CD8-positive, alpha-beta memory T cell (primary cell): ENCODE results near the gene ERRFI1. TPM values are rescaled to one million over a fixed set of nuclear protein-coding genes. Genes with fewer than 3 reads are reported as not detected.
"Not testable (repeated sequence)": the region's sequence is repeated elsewhere in the genome, so short reads cannot be mapped to it uniquely, and the experiment has no call there.

Source experiments
- CTCF ChIA-PET: fragments of 350-600 bp; sonication (Branson Sonifier 250); formaldehyde crosslinking; loops from one replicate; lab custom pipeline; 2021; ENCODE audit warnings: antibody characterized with exemption; lab: Charles Lee
- POLR2A ChIA-PET: fragments of 350-600 bp; sonication (Branson Sonifier 250); formaldehyde crosslinking; loops from one replicate; lab custom pipeline; 2021; ENCODE audit warnings: antibody characterized with exemption; lab: Charles Lee
- DNase-seq, 5 donors: peaks; one replicate each; pipeline versions ENCODE4 v3.0.0 to v3.0.0-alpha.2; 2020 to 2022; ENCODE audit warnings: mixed read lengths in 1 of 5
- H3K27ac ChIP-seq: one replicate; pipeline ENCODE4 v1.7.0; 2013; ENCODE audit warnings: low read depth, mild to moderate bottlenecking, low read length, moderate library complexity
- H3K27me3 ChIP-seq: 2 replicates; pipeline ENCODE4 v1.7.0; 2013; ENCODE audit warnings: low read length, mild to moderate bottlenecking; ENCODE audit not compliant: insufficient read depth, poor library complexity, severe bottlenecking
- H3K36me3 ChIP-seq: 2 replicates; pipeline ENCODE4 v1.7.0; 2013; ENCODE audit warnings: mild to moderate bottlenecking, low read length, moderate library complexity; ENCODE audit not compliant: insufficient read depth
- H3K4me1 ChIP-seq: 2 replicates; pipeline ENCODE4 v1.7.0; 2013; ENCODE audit warnings: mild to moderate bottlenecking, low read length, moderate library complexity; ENCODE audit not compliant: insufficient read depth
- H3K4me3 ChIP-seq: 2 replicates; pipeline ENCODE4 v1.7.0; 2013; ENCODE audit warnings: mild to moderate bottlenecking, low read length
- H3K9me3 ChIP-seq: 2 replicates; pipeline ENCODE4 v1.7.0; 2013; ENCODE audit warnings: mild to moderate bottlenecking, low read length
- H3K27ac Mint-ChIP-seq, 8 donors: one replicate each; pipeline ENCODE4 v1.8.0; 2020 to 2021; ENCODE audit warnings: mixed read lengths in 8 of 8, mild to moderate bottlenecking in 6 of 8, inconsistent platforms in 3 of 8, moderate library complexity in 3 of 8
- H3K27me3 Mint-ChIP-seq, 2 donors: one replicate each; pipeline ENCODE4 v1.8.0; 2020 to 2021; ENCODE audit warnings: mixed read lengths in 2 of 2, mild to moderate bottlenecking in 1 of 2, moderate library complexity in 1 of 2
- H3K36me3 Mint-ChIP-seq, 3 donors: one replicate each; pipeline ENCODE4 v1.8.0; 2020 to 2021; ENCODE audit warnings: mixed read lengths in 3 of 3, inconsistent platforms in 1 of 3, mild to moderate bottlenecking in 1 of 3
- H3K4me1 Mint-ChIP-seq, 3 donors: one replicate each; pipeline ENCODE4 v1.8.0; 2020 to 2021; ENCODE audit warnings: mixed read lengths in 3 of 3, inconsistent platforms in 1 of 3, mild to moderate bottlenecking in 1 of 3
- H3K4me3 Mint-ChIP-seq, 7 donors: one replicate each; pipeline ENCODE4 v1.8.0; 2020 to 2021; ENCODE audit warnings: mixed read lengths in 7 of 7, mild to moderate bottlenecking in 6 of 7, moderate library complexity in 4 of 7, inconsistent platforms in 2 of 7
- H3K9me3 Mint-ChIP-seq, 5 donors: one replicate each; pipeline ENCODE4 v1.8.0; 2020 to 2022; ENCODE audit warnings: mixed read lengths in 5 of 5, mild to moderate bottlenecking in 3 of 5, moderate library complexity in 2 of 5, inconsistent platforms in 1 of 5
- polyA plus RNA-seq: library from polyadenylated mRNA; unstranded; fragments of 300-500 nt; fragmentation: Illumina TruSeq; gene quantifications from one replicate; pipeline ENCODE4 v1.2.3, GENCODE V29; 2021
- total RNA-seq, 2 experiments: library from RNA; stranded (reverse); gene quantifications; one replicate each; pipeline ENCODE4 v1.2.3, GENCODE V29; 2021

ERRFI1 gene
- total RNA-seq, result 1 to 10 TPM; 3.5 to 3.8 TPM
- polyA plus RNA-seq, result 1.1 TPM

GRCh38 chr1:8026153-8026975 is at the start of gene ERRFI1:
ERRFI1 (minus strand) TSS chr1:8026309; CDS start chr1:8015619, 10,690 bp downstream.
- peak within 1 kb of the TSS; percentile 80 to 96 (median 87) for H3K4me3 Mint-ChIP-seq
- peak within 1 kb of the TSS; percentile 34 for H3K4me3 ChIP-seq
- no peaks in the 10 kb centered on the region for H3K36me3 Mint-ChIP-seq
- no peak within 1 kb of the TSS for H3K27ac ChIP-seq
- H3K4me1 Mint-ChIP-seq, result peaks cover 12 to 14% (median 13%) of the 10 kb centered on the region in 3 donors
- H3K27me3 ChIP-seq, result peaks cover 6% of the 10 kb centered on the region
- H3K9me3 ChIP-seq, result no peaks in the 10 kb centered on the region
- H3K27me3 Mint-ChIP-seq, result peaks cover 7 to 12% of the 10 kb centered on the region in 2 donors
- peak; percentile 77 to 89 (median 84) for DNase-seq
- no peaks in the 10 kb centered on the region for H3K36me3 ChIP-seq
- no peaks in the 10 kb centered on the region for H3K9me3 Mint-ChIP-seq
- H3K4me1 ChIP-seq, result peaks cover 12% of the 10 kb centered on the region
- peak within 1 kb of the TSS; percentile 41 to 94 (median 82) for H3K27ac Mint-ChIP-seq
- ChIA-PET CTCF (interaction anchor here (1.5 kb wide), 1 partner anchor 288 kb away, joined by 4 read pairs; no protein-coding TSS in a partner anchor), POLR2A (no interaction called here)

GRCh38 chr1:8075511-8076051 is 49.5 kb upstream of the ERRFI1 start:
- DNase-seq, result no peak
- Mint-ChIP-seq H3K27ac (no peak overlapping the region), H3K27me3 (peaks cover 8 to 29% of the 10 kb centered on the region in 2 donors), H3K4me3 (no peak overlapping the region), H3K4me1 (no peaks in the 10 kb centered on the region), H3K9me3 (no peaks in the 10 kb centered on the region), H3K36me3 (no peaks in the 10 kb centered on the region)
- Histone ChIP-seq H3K27me3 (no peaks in the 10 kb centered on the region), H3K4me3 (no peak overlapping the region), H3K36me3 (no peaks in the 10 kb centered on the region), H3K27ac (no peak overlapping the region), H3K4me1 (no peaks in the 10 kb centered on the region), H3K9me3 (no peaks in the 10 kb centered on the region)
- CTCF ChIA-PET, result interaction anchor here (1.0 kb wide), 1 partner anchor 60 kb away, joined by 3 read pairs; no protein-coding TSS in a partner anchor
- POLR2A ChIA-PET, result no interaction called here

- H3K9me3 Mint-ChIP-seq, result no peaks in the 10 kb centered on the region
- Histone ChIP-seq H3K4me3 (no peak overlapping the region), H3K27ac (no peak overlapping the region), H3K27me3 (no peaks in the 10 kb centered on the region), H3K9me3 (no peaks in the 10 kb centered on the region), H3K36me3 (no peaks in the 10 kb centered on the region), H3K4me1 (no peaks in the 10 kb centered on the region)
- H3K27me3 Mint-ChIP-seq, result peaks cover 4 to 26% of the 10 kb centered on the region in 2 donors
- CTCF ChIA-PET, result no interaction called here
- H3K4me3 Mint-ChIP-seq, result no peak overlapping the region
- H3K27ac Mint-ChIP-seq, result no peak overlapping the region
- H3K36me3 Mint-ChIP-seq, result peaks cover 0 to 1% (median 0%) of the 10 kb centered on the region in 3 donors
- DNase-seq, result no peak
- no peaks in the 10 kb centered on the region for H3K4me1 Mint-ChIP-seq
- POLR2A ChIA-PET, result no interaction called here
These were observed 47.2 kb upstream of the ERRFI1 start for GRCh38 chr1:8073112-8073855.

- no peaks in the 10 kb centered on the region for H3K36me3 ChIP-seq
- H3K4me3 Mint-ChIP-seq, result no peak overlapping the region
These were observed 44.3 kb upstream of the ERRFI1 start for GRCh38 chr1:8070381-8070811.

GRCh38 chr1:8069614-8070320 is 43.7 kb upstream of the ERRFI1 start:
- H3K27ac Mint-ChIP-seq, H3K36me3 Mint-ChIP-seq, H3K4me3 ChIP-seq, CTCF ChIA-PET, H3K27me3 ChIP-seq, H3K4me1 Mint-ChIP-seq, POLR2A ChIA-PET, H3K36me3 ChIP-seq, DNase-seq, H3K4me3 Mint-ChIP-seq, H3K9me3 Mint-ChIP-seq, H3K4me1 ChIP-seq, H3K27ac ChIP-seq, H3K9me3 ChIP-seq: not testable (repeated sequence)
- H3K27me3 Mint-ChIP-seq, result peaks cover 2 to 33% of the 10 kb centered on the region in 2 donors

More at GRCh38 chr1:8070381-8070811, 44.3 kb upstream of the ERRFI1 start:
- ChIA-PET CTCF (no interaction called here), POLR2A (no interaction called here)
- no peaks in the 10 kb centered on the region for H3K27me3 ChIP-seq
- no peak overlapping the region for H3K4me3 ChIP-seq
- peaks cover 0 to 1% (median 0%) of the 10 kb centered on the region in 3 donors for H3K36me3 Mint-ChIP-seq
- peaks cover 0 to 1% (median 0%) of the 10 kb centered on the region in 5 donors for H3K9me3 Mint-ChIP-seq
- H3K27ac ChIP-seq, result no peak overlapping the region
- H3K27ac Mint-ChIP-seq, result no peak overlapping the region
- H3K4me1 ChIP-seq, result no peaks in the 10 kb centered on the region
- no peak for DNase-seq
- no peaks in the 10 kb centered on the region for H3K9me3 ChIP-seq
- no peaks in the 10 kb centered on the region for H3K4me1 Mint-ChIP-seq
- peaks cover 3 to 31% of the 10 kb centered on the region in 2 donors for H3K27me3 Mint-ChIP-seq

GRCh38 chr1:8065369-8065768 is 39.3 kb upstream of the ERRFI1 start:
- CTCF ChIA-PET, result no interaction called here

GRCh38 chr1:8063298-8064036 is 37.4 kb upstream of the ERRFI1 start:
- H3K27me3 Mint-ChIP-seq, result peaks cover 10 to 23% of the 10 kb centered on the region in 2 donors
- H3K36me3 Mint-ChIP-seq, result no peaks in the 10 kb centered on the region
- no peak overlapping the region for H3K27ac Mint-ChIP-seq
- H3K4me1 ChIP-seq, result no peaks in the 10 kb centered on the region
- H3K9me3 Mint-ChIP-seq, result peaks cover 0 to 3% (median 0%) of the 10 kb centered on the region in 5 donors
- DNase-seq, result no peak
- peaks cover 0 to 2% (median 0%) of the 10 kb centered on the region in 3 donors for H3K4me1 Mint-ChIP-seq
- H3K27me3 ChIP-seq, result no peaks in the 10 kb centered on the region
- H3K4me3 Mint-ChIP-seq, result no peak overlapping the region
- H3K9me3 ChIP-seq, result no peaks in the 10 kb centered on the region
- H3K27ac ChIP-seq, result no peak overlapping the region
- ChIA-PET CTCF (no interaction called here), POLR2A (no interaction called here)
- H3K36me3 ChIP-seq, result no peaks in the 10 kb centered on the region
- no peak overlapping the region for H3K4me3 ChIP-seq

More at GRCh38 chr1:8065369-8065768, 39.3 kb upstream of the ERRFI1 start:
- H3K9me3 ChIP-seq, result no peaks in the 10 kb centered on the region
- no peak overlapping the region for H3K27ac Mint-ChIP-seq
- no peak for DNase-seq
- H3K36me3 Mint-ChIP-seq, result peaks cover 0 to 1% (median 0%) of the 10 kb centered on the region in 3 donors
- peaks cover 0 to 2% (median 0%) of the 10 kb centered on the region in 3 donors for H3K4me1 Mint-ChIP-seq
- H3K36me3 ChIP-seq, result no peaks in the 10 kb centered on the region
- no peak overlapping the region for H3K4me3 ChIP-seq
- POLR2A ChIA-PET, result no interaction called here
- no peak overlapping the region for H3K4me3 Mint-ChIP-seq
- peaks cover 0 to 3% (median 0%) of the 10 kb centered on the region in 5 donors for H3K9me3 Mint-ChIP-seq
- H3K27me3 ChIP-seq, result no peaks in the 10 kb centered on the region
- no peaks in the 10 kb centered on the region for H3K4me1 ChIP-seq
- H3K27ac ChIP-seq, result no peak overlapping the region
- H3K27me3 Mint-ChIP-seq, result peaks cover 5 to 25% of the 10 kb centered on the region in 2 donors
